CD4-positive, alpha-beta T cell (primary cell): ENCODE data around the gene GMEB2. TPM values are rescaled to one million over a fixed set of nuclear protein-coding genes. Genes with fewer than 3 reads are reported as not detected.

Experiments used
- ATAC-seq: fragments of 200-7000 bp; cut with Tn5 transposase; one replicate; pipeline ENCODE4 v1.10.0; 2022; ENCODE audit warnings: mild to moderate bottlenecking; ENCODE audit not compliant: poor library complexity
- CTCF ChIA-PET: fragments of 350-600 bp; sonication (Branson Sonifier 250); formaldehyde crosslinking; loops from one replicate; lab custom pipeline; 2021; ENCODE audit warnings: antibody characterized with exemption, inconsistent platforms; lab: Charles Lee
- POLR2A ChIA-PET: fragments of 350-600 bp; sonication (Branson Sonifier 250); formaldehyde crosslinking; loops from one replicate; lab custom pipeline; 2021; ENCODE audit warnings: antibody characterized with exemption, inconsistent platforms; lab: Charles Lee
- DNase-seq, 14 experiments: peaks; one replicate each; pipeline ENCODE4 v3.0.0-alpha.2; 2013 to 2020; ENCODE audit warnings: mixed read lengths in 2 of 14
- H3K27ac ChIP-seq, 2 donors: one replicate each; pipeline versions ENCODE4 v1.5.1 to v1.7.0; 2013; ENCODE audit warnings: low read length in 2 of 2, low read depth in 1 of 2, mild to moderate bottlenecking in 1 of 2
- H3K27me3 ChIP-seq, 2 experiments: 1 replicate in 1 of 2; 2 replicates in 1 of 2; pipeline versions ENCODE4 v1.6.1 to v1.7.0; 2013; ENCODE audit warnings: low read length in 2 of 2, control low read depth in 1 of 2, mild to moderate bottlenecking in 1 of 2, moderate library complexity in 1 of 2; ENCODE audit not compliant: insufficient read depth in 2 of 2, control insufficient read depth in 1 of 2
- H3K36me3 ChIP-seq: one replicate; pipeline ENCODE4 v1.6.1; 2013; ENCODE audit warnings: low read length, control low read depth; ENCODE audit not compliant: insufficient read depth
- H3K4me1 ChIP-seq: one replicate; pipeline ENCODE4 v1.6.1; 2013; ENCODE audit warnings: low read length, control low read depth; ENCODE audit not compliant: insufficient read depth
- H3K4me3 ChIP-seq: one replicate; pipeline ENCODE4 v1.5.1; 2013; ENCODE audit warnings: mild to moderate bottlenecking, low read length, moderate library complexity
- H3K9me3 ChIP-seq, 2 experiments: 1 replicate in 1 of 2; 2 replicates in 1 of 2; pipeline versions ENCODE4 v1.6.1 to v1.7.0; 2013; ENCODE audit warnings: low read length in 2 of 2, mild to moderate bottlenecking in 2 of 2, control low read depth in 1 of 2, moderate library complexity in 1 of 2; ENCODE audit not compliant: control insufficient read depth in 1 of 2, insufficient read depth in 1 of 2
- H3K27ac Mint-ChIP-seq: one replicate; pipeline ENCODE4 v1.8.0; 2020; ENCODE audit warnings: mixed read lengths
- H3K27me3 Mint-ChIP-seq: one replicate; pipeline ENCODE4 v1.8.0; 2021; ENCODE audit warnings: mixed read lengths
- H3K36me3 Mint-ChIP-seq: one replicate; pipeline ENCODE4 v1.8.0; 2021; ENCODE audit warnings: low read depth, mixed read lengths
- H3K4me1 Mint-ChIP-seq: one replicate; pipeline ENCODE4 v1.8.0; 2021; ENCODE audit warnings: low read depth, mixed read lengths
- H3K4me3 Mint-ChIP-seq: one replicate; pipeline ENCODE4 v1.8.0; 2020; ENCODE audit warnings: mild to moderate bottlenecking, mixed read lengths
- H3K9me3 Mint-ChIP-seq: one replicate; pipeline ENCODE4 v1.8.0; 2020; ENCODE audit warnings: mixed read lengths
- intact Hi-C, 2 experiments: fragments of 100-400 bp; cut with DNase I in 1 of 2; cut with micrococcal nuclease in 1 of 2; formaldehyde crosslinking; loops; one replicate each; pipeline versions ENCODE4 v1.15.1 to v1.9.0; 2023 to 2025; cut with DNase I, micrococcal nuclease
- total RNA-seq, 174 experiments: library from RNA in 2 of 174; stranded (reverse) in 2 of 174; gene quantifications; one replicate each; pipeline ENCODE4 v1.2.3 and lab custom pipeline; 2021 to 2026
- TF ChIP-seq, protein P1 (sequence below): fragments of 200-600 bp; IDR thresholded peaks from one replicate; pipeline ENCODE4 v1.8.0; 2022; ENCODE audit warnings: antibody characterized with exemption, mild to moderate bottlenecking

GMEB2 gene
- total RNA-seq, 2 experiments from 2014 or later = 32.9 to 34.0 TPM

DNA sequence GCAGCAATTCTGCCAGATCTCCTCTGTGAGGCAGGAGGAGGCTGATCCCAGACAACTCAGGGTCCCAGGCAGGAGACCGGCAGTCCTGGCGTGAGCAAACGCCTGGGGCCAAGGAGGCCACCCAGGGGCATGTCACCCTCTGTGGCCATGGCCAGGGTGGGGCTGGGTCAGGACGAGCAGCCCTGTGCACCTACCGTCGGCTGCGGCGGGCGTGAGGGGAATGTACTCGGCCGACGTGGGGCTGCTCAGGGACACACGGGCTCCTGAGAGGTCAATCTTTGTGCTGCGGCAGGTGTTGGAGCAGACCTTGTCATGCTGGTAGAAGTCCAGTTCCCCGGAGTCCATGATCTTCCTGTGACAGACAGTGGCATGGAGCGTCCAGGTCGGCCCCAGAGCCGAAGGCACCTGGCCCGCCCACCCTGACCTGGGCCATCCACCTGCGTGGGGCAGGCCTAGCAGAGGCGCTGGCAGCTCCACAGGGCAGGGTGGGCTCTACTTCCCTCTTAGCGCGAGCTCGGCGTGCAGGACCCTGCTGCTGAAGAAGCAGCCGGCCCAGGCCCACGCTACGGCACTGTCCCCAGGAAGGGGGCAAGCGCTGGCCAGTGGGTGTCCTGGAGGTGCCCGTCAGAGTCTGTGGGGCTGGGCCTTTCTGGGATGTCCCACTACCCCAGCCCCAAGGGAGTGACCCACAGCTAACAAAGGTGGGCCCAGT lies 31.3 kb downstream of the GMEB2 start:
- peaks cover 70% of the 10 kb centered on the region for H3K36me3 Mint-ChIP-seq

DNA sequence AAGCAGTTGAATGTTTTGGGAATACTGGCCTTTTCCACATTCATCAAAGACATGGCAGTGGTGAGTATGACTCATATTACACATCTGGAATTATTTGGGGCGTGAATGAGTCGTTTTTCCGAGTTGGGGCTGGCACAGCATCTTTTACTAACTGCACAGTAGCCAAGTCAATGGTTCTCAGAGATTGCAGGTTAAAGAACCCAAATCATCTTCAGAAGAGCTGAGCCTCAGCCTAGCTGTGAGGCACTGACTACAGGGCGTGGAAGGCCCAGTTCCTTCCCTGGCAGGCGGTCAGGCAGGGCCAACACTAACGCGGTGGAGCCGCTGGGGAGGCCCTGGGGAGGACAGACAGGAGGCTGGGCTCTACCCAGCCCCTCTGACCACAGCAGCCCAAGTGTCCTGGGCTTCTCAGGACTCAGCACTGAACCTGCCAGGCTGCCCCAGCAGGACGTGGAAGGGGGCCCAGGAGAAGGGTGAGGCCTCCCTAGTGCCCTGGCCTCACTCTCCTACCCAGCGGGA lies 32.8 kb downstream of the GMEB2 start:
- H3K27ac ChIP-seq = no peak overlapping the region
- H3K9me3 Mint-ChIP-seq = no peaks in the 10 kb centered on the region
- peaks cover 73% of the 10 kb centered on the region for H3K36me3 ChIP-seq
- DNase-seq (no peak), ATAC-seq (no peak)
- TF ChIP-seq, protein P1, sequence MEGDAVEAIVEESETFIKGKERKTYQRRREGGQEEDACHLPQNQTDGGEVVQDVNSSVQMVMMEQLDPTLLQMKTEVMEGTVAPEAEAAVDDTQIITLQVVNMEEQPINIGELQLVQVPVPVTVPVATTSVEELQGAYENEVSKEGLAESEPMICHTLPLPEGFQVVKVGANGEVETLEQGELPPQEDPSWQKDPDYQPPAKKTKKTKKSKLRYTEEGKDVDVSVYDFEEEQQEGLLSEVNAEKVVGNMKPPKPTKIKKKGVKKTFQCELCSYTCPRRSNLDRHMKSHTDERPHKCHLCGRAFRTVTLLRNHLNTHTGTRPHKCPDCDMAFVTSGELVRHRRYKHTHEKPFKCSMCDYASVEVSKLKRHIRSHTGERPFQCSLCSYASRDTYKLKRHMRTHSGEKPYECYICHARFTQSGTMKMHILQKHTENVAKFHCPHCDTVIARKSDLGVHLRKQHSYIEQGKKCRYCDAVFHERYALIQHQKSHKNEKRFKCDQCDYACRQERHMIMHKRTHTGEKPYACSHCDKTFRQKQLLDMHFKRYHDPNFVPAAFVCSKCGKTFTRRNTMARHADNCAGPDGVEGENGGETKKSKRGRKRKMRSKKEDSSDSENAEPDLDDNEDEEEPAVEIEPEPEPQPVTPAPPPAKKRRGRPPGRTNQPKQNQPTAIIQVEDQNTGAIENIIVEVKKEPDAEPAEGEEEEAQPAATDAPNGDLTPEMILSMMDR = no peak
- CTCF ChIA-PET = no interaction called here
- no peaks in the 10 kb centered on the region for H3K4me1 Mint-ChIP-seq
- H3K4me3 Mint-ChIP-seq = no peak overlapping the region
- peaks cover 75% of the 10 kb centered on the region for H3K36me3 Mint-ChIP-seq
- no peaks in the 10 kb centered on the region for H3K4me1 ChIP-seq
- H3K4me3 ChIP-seq = no peak overlapping the region
- H3K27me3 ChIP-seq = no peaks in the 10 kb centered on the region
- no peaks in the 10 kb centered on the region for H3K27me3 Mint-ChIP-seq
- intact Hi-C loops = no loop called here
- H3K9me3 ChIP-seq = no peaks in the 10 kb centered on the region
- H3K27ac Mint-ChIP-seq = no peak overlapping the region
- POLR2A ChIA-PET = no interaction called here

More for the DNA sequence above, 31.3 kb downstream of the GMEB2 start:
- Histone ChIP-seq H3K36me3 (peaks cover 67% of the 10 kb centered on the region), H3K27ac (no peak overlapping the region), H3K4me1 (peaks cover under 1% of the 10 kb centered on the region), H3K9me3 (no peaks in the 10 kb centered on the region), H3K4me3 (no peak overlapping the region), H3K27me3 (no peaks in the 10 kb centered on the region)
- ChIA-PET POLR2A (interaction anchor here (0.6 kb wide), 1 partner anchor 412 kb away, joined by 5 read pairs; no protein-coding TSS in a partner anchor), CTCF (no interaction called here)
- no peak overlapping the region for H3K4me3 Mint-ChIP-seq
- no peaks in the 10 kb centered on the region for H3K27me3 Mint-ChIP-seq
- no peak for ATAC-seq
- no peaks in the 10 kb centered on the region for H3K9me3 Mint-ChIP-seq
- no peaks in the 10 kb centered on the region for H3K4me1 Mint-ChIP-seq
- intact Hi-C loops = no loop called here
- H3K27ac Mint-ChIP-seq = no peak overlapping the region
- DNase-seq = no peak
- TF ChIP-seq, protein P1 = no peak

GRCh38 chr20:63592661-63593060 lies 34.2 kb downstream of the GMEB2 start:
- H3K27me3 ChIP-seq = no peaks in the 10 kb centered on the region
- no peak overlapping the region for H3K27ac Mint-ChIP-seq
- H3K9me3 ChIP-seq = no peaks in the 10 kb centered on the region
- ATAC-seq = no peak
- H3K9me3 Mint-ChIP-seq = no peaks in the 10 kb centered on the region
- peaks cover 70% of the 10 kb centered on the region for H3K36me3 Mint-ChIP-seq
- intact Hi-C loops = no loop called here
- H3K27me3 Mint-ChIP-seq = no peaks in the 10 kb centered on the region
- peaks cover 12% of the 10 kb centered on the region for H3K4me1 ChIP-seq
- POLR2A ChIA-PET = interaction anchor here (1.1 kb wide), 1 partner anchor 289 kb away, joined by 3 read pairs; no protein-coding TSS in a partner anchor
- TF ChIP-seq, protein P1 = no peak
- H3K36me3 ChIP-seq = peaks cover 64% of the 10 kb centered on the region
- H3K4me3 Mint-ChIP-seq = no peak overlapping the region
- DNase-seq = no peak
- no peak overlapping the region for H3K27ac ChIP-seq
- H3K4me3 ChIP-seq = no peak overlapping the region
- H3K4me1 Mint-ChIP-seq = peaks cover 9% of the 10 kb centered on the region
- CTCF ChIA-PET = no interaction called here
